ENCODE data around the gene SCUBE2.
A peak's percentile ranks its signal among the peaks of the same experiment; 100 is the strongest.
"Not testable (repeated sequence)": the region's sequence is repeated elsewhere in the genome, so short reads cannot be mapped to it uniquely, and the experiment has no call there.

Gene SCUBE2

GRCh38 chr11:9025101-9025850 lies 66.1 kb downstream of the SCUBE2 start:
- in situ Hi-C loops (cut with HindIII; ENCODE audit: low pct_ligation_motif_present, low pct_unique_long_range_greater_than_20kb, low sequenced_read_pairs) = no loop called here

GRCh38 chr11:9022961-9023680 lies 68.3 kb downstream of the SCUBE2 start:
- DNase-seq = no peak
- in situ Hi-C loops (cut with HindIII; ENCODE audit: low pct_ligation_motif_present, low pct_unique_long_range_greater_than_20kb, low sequenced_read_pairs) = loop anchor here (25.0 kb wide), 1 partner anchor 114 kb away; no protein-coding TSS in a partner anchor

More at GRCh38 chr11:9025101-9025850, 66.1 kb downstream of the SCUBE2 start:
- no peak for DNase-seq

GRCh38 chr11:9020916-9021315 lies 70.5 kb downstream of the SCUBE2 start:
- in situ Hi-C loops (cut with HindIII; ENCODE audit: low pct_ligation_motif_present, low pct_unique_long_range_greater_than_20kb, low sequenced_read_pairs) = loop anchor here (25.0 kb wide), 1 partner anchor 116 kb away; no protein-coding TSS in a partner anchor
- no peak for DNase-seq

- no peak for DNase-seq
- in situ Hi-C loops (cut with HindIII; ENCODE audit: low pct_ligation_motif_present, low pct_unique_long_range_greater_than_20kb, low sequenced_read_pairs) = loop anchor here (25.0 kb wide), 1 partner anchor 117 kb away; no protein-coding TSS in a partner anchor
These were observed 71.5 kb downstream of the SCUBE2 start for GRCh38 chr11:9019861-9020260.

GRCh38 chr11:9017773-9018172 lies 73.6 kb downstream of the SCUBE2 start:
- no peak for DNase-seq
- in situ Hi-C loops (cut with HindIII; ENCODE audit: low pct_ligation_motif_present, low pct_unique_long_range_greater_than_20kb, low sequenced_read_pairs) = loop anchor here (25.0 kb wide), 1 partner anchor 120 kb away; no protein-coding TSS in a partner anchor

GRCh38 chr11:9016916-9017642 lies 74.3 kb downstream of the SCUBE2 start:
- in situ Hi-C loops (cut with HindIII; ENCODE audit: low pct_ligation_motif_present, low pct_unique_long_range_greater_than_20kb, low sequenced_read_pairs) = loop anchor here (25.0 kb wide), 1 partner anchor 120 kb away; no protein-coding TSS in a partner anchor
- DNase-seq = no peak

GRCh38 chr11:9015677-9016076 lies 75.7 kb downstream of the SCUBE2 start:
- in situ Hi-C loops (cut with HindIII; ENCODE audit: low pct_ligation_motif_present, low pct_unique_long_range_greater_than_20kb, low sequenced_read_pairs) = loop anchor here (25.0 kb wide), 1 partner anchor 122 kb away; no protein-coding TSS in a partner anchor
- DNase-seq = peak; percentile 72

- in situ Hi-C loops (cut with HindIII; ENCODE audit: low pct_ligation_motif_present, low pct_unique_long_range_greater_than_20kb, low sequenced_read_pairs) = loop anchor here (25.0 kb wide), 1 partner anchor 122 kb away; no protein-coding TSS in a partner anchor
- DNase-seq = no peak
These were observed 76.6 kb downstream of the SCUBE2 start for GRCh38 chr11:9014826-9015225.

GRCh38 chr11:9013373-9013772 lies 78.0 kb downstream of the SCUBE2 start:
- DNase-seq = no peak
- in situ Hi-C loops (cut with HindIII; ENCODE audit: low pct_ligation_motif_present, low pct_unique_long_range_greater_than_20kb, low sequenced_read_pairs) = loop anchor here (25.0 kb wide), 1 partner anchor 124 kb away; no protein-coding TSS in a partner anchor

- in situ Hi-C loops (cut with HindIII; ENCODE audit: low pct_ligation_motif_present, low pct_unique_long_range_greater_than_20kb, low sequenced_read_pairs) = loop anchor here (25.0 kb wide), 1 partner anchor 128 kb away; no protein-coding TSS in a partner anchor
- DNase-seq = not testable (repeated sequence)
These were observed 81.9 kb downstream of the SCUBE2 start for GRCh38 chr11:9009538-9009937.

- no peak for DNase-seq
- in situ Hi-C loops (cut with HindIII; ENCODE audit: low pct_ligation_motif_present, low pct_unique_long_range_greater_than_20kb, low sequenced_read_pairs) = loop anchor here (25.0 kb wide), 1 partner anchor 129 kb away; no protein-coding TSS in a partner anchor
These were observed 82.7 kb downstream of the SCUBE2 start for GRCh38 chr11:9008661-9009060.

- in situ Hi-C loops (cut with HindIII; ENCODE audit: low pct_ligation_motif_present, low pct_unique_long_range_greater_than_20kb, low sequenced_read_pairs) = loop anchor here (25.0 kb wide), 1 partner anchor 129 kb away; no protein-coding TSS in a partner anchor
- no peak for DNase-seq
These were observed 83.3 kb downstream of the SCUBE2 start for GRCh38 chr11:9008011-9008550.

GRCh38 chr11:9005087-9005486 lies 86.3 kb downstream of the SCUBE2 start:
- in situ Hi-C loops (cut with HindIII; ENCODE audit: low pct_ligation_motif_present, low pct_unique_long_range_greater_than_20kb, low sequenced_read_pairs) = loop anchor here (25.0 kb wide), 1 partner anchor 132 kb away; no protein-coding TSS in a partner anchor
- no peak for DNase-seq

GRCh38 chr11:9004183-9004926 lies 87.0 kb downstream of the SCUBE2 start:
- no peak for DNase-seq
- in situ Hi-C loops (cut with HindIII; ENCODE audit: low pct_ligation_motif_present, low pct_unique_long_range_greater_than_20kb, low sequenced_read_pairs) = loop anchor here (25.0 kb wide), 1 partner anchor 133 kb away; no protein-coding TSS in a partner anchor

- DNase-seq = peak; percentile 57
- in situ Hi-C loops (cut with HindIII; ENCODE audit: low pct_ligation_motif_present, low pct_unique_long_range_greater_than_20kb, low sequenced_read_pairs) = loop anchor here (25.0 kb wide), 1 partner anchor 134 kb away; no protein-coding TSS in a partner anchor
These were observed 87.7 kb downstream of the SCUBE2 start, which contains the start of gene NRIP3 for GRCh38 chr11:9003573-9004182. NRIP3 (minus strand) TSS chr11:9004001; CDS start chr11:9003935, 66 bp downstream.

- in situ Hi-C loops (cut with HindIII; ENCODE audit: low pct_ligation_motif_present, low pct_unique_long_range_greater_than_20kb, low sequenced_read_pairs) = loop anchor here (25.0 kb wide), 1 partner anchor 134 kb away; no protein-coding TSS in a partner anchor
These were observed 88.4 kb downstream of the SCUBE2 start for GRCh38 chr11:9002920-9003572.

More at GRCh38 chr11:9002920-9003572, 88.4 kb downstream of the SCUBE2 start:
- DNase-seq = no peak

All from ACHN (cell line).